Gastrocnemius medialis (tissue), 4 donors: ENCODE results near the gene ZNF304.

Experiments
- POLR2A ChIP-seq, 2 donors: fragments of 450-650 bp; IDR thresholded peaks; one replicate each; pipeline ENCODE4 v1.6.1; 2017; ENCODE audit warnings: antibody characterized with exemption in 2 of 2, mild to moderate bottlenecking in 2 of 2, moderate library complexity in 2 of 2
- TF ChIP-seq, protein P1 (sequence below), 5 experiments: fragments of 450-650 bp in 3 of 5; fragments of 200-600 bp in 2 of 5; sonication (generic) in 2 of 5; IDR thresholded peaks in 4 of 5; conservative IDR thresholded peaks in 1 of 5; 1 replicate in 4 of 5; 2 replicates in 1 of 5; pipeline ENCODE4 v1.5.1; 2016 to 2019; ENCODE audit warnings: antibody characterized with exemption in 5 of 5, mild to moderate bottlenecking in 3 of 5, moderate library complexity in 3 of 5

DNA sequence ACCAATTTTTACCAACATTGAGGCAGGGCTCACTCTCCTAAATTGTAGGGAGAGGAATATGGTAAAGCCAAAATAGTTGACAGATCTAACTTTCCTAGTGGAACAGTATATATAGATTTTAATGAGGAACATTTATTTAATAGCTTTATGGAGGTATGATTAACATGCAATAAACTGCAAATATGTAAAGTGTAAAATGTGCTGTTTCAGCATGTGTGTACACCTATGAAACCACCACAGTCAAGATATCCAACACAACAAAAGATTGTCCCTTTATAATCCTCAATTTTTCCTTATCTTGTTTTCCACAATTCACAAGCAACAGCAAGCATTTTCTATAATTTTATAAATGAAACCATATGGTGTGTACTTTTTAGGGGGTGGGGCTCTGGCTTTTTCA is 8.2 kb downstream of the ZNF304 start:
- TF ChIP-seq POLR2A (IDR thresholded peaks at IDR 0.05), result no peak
- TF ChIP-seq, protein P1, sequence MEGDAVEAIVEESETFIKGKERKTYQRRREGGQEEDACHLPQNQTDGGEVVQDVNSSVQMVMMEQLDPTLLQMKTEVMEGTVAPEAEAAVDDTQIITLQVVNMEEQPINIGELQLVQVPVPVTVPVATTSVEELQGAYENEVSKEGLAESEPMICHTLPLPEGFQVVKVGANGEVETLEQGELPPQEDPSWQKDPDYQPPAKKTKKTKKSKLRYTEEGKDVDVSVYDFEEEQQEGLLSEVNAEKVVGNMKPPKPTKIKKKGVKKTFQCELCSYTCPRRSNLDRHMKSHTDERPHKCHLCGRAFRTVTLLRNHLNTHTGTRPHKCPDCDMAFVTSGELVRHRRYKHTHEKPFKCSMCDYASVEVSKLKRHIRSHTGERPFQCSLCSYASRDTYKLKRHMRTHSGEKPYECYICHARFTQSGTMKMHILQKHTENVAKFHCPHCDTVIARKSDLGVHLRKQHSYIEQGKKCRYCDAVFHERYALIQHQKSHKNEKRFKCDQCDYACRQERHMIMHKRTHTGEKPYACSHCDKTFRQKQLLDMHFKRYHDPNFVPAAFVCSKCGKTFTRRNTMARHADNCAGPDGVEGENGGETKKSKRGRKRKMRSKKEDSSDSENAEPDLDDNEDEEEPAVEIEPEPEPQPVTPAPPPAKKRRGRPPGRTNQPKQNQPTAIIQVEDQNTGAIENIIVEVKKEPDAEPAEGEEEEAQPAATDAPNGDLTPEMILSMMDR (IDR thresholded peaks at IDR 0.05 in 4 of 5, conservative IDR thresholded peaks at IDR 0.05 in 1 of 5), result no peak
